ENCODE data around the gene MSANTD1.

The MSANTD1 gene

DNA sequence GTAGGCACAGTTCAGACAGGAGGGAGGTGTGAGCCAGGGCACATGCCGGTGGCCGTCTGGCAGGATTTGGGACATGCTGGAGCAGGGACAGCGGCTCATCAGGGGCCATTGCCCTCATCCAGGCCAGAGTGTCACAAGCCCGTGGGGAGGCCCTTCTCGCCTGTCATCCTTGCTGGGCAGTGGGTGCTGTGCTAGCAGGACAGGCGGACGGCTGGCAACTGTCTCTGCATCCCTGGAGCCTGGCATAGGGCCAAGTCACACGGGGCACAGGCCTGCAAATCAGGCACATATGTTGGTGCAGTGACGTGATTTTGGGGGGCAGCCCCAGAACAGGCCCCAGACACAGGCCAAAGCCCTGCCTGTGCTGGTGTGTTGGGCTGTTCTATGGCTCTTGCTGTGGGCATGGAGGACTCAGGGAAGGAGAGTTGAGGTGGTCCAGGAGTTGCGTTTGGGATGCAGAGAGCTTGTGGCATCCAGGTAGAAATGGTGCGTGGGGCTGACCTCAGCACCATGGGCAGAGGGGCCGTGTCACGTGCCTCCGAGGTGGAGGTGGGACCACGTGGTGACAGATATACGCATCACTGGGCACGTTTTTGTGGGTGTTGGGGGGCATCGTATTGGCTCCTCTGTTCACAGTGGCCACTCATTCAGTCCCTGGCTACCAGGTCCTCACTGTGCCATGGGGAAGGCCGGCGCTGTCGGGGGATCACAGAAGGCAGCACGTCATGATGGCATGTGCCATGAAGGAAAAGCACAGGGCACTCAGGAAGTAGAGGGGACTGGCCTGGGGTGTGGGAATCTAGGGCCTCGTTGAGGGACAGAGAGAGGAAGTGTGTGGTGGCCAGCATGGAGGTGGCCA is 14.6 kb upstream of the MSANTD1 start:
- no peak for DNase-seq

DNA sequence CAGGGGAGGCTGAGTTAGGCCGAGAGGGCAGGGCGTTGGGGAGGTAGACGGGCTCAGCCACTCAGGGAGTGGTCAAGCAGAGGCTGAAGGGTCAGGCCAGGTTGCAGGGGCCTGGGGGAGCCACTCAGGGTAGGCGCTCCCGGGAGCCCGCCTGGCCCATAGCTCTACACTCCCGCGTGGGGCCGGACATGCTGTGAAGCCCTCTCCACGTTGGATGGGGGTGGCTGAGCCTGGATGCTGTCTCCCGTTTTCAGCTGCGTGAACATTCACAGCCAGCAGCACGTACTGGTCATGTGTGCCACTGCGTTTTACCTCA is 14.0 kb upstream of the MSANTD1 start:
- no peak for DNase-seq

DNA sequence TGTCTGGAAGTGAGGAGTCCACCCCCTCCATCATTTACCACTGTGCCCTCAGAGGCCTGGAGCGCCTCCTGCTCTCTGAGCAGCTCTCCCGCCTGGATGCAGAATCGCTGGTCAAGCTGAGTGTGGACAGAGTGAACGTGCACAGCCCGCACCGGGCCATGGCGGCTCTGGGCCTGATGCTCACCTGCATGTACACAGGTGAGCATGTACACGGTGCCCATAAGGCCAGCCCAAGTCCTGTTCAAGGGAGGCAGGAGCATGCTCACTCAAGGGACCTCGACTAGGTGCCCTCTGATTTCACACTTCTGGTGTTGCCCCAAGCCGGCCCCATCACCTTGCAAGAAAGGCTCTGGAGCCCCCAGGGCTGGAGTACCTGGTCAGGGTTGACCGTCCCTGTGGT is 13.4 kb upstream of the MSANTD1 start:
- DNase-seq: no peak

DNA sequence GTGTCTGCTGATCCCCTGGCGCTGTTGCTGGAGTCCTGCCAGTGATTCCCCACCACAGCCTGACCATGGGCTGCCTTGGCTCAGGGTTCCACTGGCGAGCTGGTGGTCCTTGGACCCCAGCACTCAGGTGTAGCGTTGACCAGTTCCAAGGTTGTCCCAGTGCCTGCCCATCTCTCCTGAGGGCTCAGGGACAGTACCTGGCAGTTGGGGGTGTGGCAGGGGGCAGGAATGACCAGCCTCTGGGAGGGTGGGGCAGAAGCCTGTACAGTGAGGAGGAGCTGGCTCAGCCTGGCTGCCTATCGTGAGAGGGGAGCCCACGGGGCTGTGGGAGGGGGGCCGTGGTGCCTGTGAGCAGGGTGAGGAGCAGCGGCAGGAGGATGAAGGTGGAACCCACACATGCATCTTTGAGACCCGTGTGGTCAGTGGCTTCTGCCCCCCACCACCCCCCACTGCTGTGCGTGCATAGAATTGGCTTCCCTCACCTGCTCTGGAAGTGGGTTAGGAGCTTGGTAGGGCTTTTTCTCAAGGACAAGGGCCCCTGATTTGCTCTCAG is 12.6 kb upstream of the MSANTD1 start:
- DNase-seq: no peak

DNA sequence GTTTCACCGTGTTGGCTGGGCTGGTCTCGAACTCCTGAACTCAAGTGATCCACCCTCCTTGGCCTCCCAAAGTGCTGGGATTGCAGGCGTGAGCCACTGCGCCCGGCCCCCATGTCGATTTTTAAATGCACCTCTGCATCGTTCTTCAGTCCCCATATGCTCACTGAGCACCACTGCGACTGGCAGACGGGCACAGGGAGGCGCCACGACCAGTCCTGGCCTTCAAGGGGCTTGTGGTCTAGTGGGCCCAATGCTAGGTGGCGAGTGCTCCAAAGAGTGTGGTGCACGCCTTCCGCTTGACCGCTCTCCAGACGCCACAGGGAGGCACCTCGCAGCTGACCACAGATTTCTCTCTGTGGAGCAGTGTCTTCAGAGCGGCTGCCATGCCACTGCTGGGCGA is 11.7 kb upstream of the MSANTD1 start:
- DNase-seq: no peak

DNA sequence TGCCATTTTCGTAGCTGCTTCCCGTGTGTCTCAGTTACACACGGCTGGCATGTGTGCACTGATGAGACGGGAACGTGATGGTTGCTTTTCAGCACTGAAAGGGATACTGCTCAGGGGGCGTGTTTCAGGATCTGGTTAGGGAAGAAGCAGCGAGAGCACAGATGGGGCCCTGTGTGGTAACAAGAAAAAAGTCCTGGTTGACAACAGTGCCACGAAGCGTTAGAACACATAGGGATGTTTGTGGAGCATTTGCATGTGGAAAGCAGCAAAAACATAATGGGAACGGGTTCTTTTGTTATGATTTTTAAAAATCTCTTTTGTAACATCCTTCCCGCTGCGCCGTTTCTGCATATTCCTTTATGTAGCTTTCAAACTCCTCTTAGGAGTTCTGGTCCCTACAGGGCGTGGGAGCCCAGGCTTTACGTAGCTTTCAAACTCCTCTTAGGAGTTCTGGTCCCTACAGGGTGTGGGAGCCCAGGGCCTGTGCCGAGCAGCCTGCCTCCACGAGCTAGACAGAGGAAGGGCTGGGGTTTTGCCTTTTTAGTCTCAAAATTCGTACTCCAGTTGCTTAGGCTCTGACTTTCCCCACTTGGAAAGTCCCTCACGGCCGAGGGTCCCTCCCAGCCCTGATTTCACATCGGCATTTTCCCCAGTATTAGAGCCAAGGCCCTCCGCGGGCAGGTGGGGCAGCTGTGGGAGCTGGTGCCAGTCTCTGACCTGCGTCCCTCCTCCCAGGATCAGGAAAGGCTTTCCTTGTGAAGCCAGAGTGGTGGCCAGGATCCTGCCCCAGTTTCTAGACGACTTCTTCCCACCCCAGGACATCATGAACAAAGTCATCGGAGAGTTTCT is 11.0 kb upstream of the MSANTD1 start:
- no peak for DNase-seq

DNA sequence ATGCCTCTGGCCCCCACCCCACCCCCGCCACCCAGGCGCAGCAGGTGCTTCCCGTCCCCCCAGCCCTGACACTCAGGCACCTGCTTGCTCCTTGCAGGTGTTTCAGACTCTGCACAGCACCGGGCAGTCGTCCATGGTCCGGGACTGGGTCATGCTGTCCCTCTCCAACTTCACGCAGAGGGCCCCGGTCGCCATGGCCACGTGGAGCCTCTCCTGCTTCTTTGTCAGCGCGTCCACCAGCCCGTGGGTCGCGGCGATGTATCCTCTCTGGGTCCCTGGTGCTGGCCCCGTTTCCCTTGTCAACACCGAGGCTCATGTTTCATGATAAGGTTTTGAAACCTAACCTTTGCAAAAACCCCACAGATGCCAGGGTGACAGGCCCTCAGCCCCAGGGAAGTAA is 10.2 kb upstream of the MSANTD1 start:
- DNase-seq: no peak

DNA sequence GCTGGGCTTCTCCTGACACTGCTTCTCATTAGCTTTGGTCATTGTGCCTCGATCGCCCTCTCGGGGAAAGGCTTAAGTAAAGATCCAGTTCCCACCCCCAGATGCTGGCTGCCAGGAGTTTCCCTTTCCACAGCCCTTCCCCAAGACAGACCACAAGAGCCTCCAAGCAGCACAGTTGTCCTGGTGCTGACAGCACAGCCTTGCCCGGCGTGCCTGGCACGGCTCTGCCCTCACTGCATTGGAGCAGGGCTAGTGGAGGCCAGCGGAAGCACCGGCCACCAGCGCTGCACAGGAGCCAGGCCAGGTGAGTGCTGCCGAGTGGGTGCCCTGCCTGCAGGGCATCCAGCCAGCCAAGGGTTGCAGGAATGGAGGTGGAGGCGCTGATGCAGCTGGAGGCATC is 9.7 kb upstream of the MSANTD1 start:
- DNase-seq: no peak

DNA sequence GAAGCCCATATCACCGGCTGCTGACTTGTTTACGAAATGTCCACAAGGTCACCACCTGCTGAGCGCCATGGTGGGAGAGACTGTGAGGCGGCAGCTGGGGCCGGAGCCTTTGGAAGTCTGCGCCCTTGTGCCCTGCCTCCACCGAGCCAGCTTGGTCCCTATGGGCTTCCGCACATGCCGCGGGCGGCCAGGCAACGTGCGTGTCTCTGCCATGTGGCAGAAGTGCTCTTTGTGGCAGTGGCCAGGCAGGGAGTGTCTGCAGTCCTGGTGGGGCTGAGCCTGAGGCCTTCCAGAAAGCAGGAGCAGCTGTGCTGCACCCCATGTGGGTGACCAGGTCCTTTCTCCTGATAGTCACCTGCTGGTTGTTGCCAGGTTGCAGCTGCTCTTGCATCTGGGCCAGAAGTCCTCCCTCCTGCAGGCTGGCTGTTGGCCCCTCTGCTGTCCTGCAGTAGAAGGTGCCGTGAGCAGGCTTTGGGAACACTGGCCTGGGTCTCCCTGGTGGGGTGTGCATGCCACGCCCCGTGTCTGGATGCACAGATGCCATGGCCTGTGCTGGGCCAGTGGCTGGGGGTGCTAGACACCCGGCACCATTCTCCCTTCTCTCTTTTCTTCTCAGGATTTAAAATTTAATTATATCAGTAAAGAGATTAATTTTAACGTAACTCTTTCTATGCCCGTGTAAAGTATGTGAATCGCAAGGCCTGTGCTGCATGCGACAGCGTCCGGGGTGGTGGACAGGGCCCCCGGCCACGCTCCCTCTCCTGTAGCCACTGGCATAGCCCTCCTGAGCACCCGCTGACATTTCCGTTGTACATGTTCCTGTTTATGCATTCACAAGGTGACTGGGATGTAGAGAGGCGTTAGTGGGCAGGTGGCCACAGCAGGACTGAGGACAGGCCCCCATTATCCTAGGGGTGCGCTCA is 8.7 kb upstream of the MSANTD1 start:
- DNase-seq: no peak

DNA sequence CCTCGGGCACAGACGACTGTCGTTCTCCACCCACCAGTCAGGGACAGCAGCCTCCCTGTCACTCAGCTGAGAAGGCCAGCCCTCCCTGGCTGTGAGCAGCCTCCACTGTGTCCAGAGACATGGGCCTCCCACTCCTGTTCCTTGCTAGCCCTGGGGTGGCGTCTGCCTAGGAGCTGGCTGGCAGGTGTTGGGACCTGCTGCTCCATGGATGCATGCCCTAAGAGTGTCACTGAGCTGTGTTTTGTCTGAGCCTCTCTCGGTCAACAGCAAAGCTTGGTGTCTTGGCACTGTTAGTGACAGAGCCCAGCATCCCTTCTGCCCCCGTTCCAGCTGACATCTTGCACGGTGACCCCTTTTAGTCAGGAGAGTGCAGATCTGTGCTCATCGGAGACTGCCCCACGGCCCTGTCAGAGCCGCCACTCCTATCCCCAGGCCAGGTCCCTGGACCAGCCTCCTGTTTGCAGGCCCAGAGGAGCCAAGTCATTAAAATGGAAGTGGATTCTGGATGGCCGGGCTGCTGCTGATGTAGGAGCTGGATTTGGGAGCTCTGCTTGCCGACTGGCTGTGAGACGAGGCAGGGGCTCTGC is 7.9 kb upstream of the MSANTD1 start:
- no peak for DNase-seq

DNA sequence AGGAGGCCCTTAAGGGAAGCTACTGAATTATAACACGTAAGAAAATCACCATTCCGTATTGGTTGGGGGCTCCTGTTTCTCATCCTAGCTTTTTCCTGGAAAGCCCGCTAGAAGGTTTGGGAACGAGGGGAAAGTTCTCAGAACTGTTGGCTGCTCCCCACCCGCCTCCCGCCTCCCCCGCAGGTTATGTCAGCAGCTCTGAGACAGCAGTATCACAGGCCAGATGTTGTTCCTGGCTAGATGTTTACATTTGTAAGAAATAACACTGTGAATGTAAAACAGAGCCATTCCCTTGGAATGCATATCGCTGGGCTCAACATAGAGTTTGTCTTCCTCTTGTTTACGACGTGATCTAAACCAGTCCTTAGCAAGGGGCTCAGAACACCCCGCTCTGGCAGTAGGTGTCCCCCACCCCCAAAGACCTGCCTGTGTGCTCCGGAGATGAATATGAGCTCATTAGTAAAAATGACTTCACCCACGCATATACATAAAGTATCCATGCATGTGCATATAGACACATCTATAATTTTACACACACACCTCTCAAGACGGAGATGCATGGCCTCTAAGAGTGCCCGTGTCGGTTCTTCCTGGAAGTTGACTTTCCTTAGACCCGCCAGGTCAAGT is 6.9 kb upstream of the MSANTD1 start:
- no peak for DNase-seq

DNA sequence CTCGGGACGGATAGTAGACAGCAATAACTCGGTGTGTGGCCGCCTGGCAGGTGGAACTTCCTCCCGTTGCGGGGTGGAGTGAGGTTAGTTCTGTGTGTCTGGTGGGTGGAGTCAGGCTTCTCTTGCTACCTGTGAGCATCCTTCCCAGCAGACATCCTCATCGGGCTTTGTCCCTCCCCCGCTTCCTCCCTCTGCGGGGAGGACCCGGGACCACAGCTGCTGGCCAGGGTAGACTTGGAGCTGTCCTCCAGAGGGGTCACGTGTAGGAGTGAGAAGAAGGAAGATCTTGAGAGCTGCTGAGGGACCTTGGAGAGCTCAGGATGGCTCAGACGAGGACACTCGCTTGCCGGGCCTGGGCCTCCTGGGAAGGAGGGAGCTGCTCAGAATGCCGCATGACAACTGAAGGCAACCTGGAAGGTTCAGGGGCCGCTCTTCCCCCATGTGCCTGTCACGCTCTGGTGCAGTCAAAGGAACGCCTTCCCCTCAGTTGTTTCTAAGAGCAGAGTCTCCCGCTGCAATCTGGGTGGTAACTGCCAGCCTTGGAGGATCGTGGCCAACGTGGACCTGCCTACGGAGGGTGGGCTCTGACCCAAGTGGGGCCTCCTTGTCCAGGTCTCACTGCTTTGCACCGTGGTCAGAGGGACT is 5.7 kb upstream of the MSANTD1 start:
- DNase-seq: no peak

DNA sequence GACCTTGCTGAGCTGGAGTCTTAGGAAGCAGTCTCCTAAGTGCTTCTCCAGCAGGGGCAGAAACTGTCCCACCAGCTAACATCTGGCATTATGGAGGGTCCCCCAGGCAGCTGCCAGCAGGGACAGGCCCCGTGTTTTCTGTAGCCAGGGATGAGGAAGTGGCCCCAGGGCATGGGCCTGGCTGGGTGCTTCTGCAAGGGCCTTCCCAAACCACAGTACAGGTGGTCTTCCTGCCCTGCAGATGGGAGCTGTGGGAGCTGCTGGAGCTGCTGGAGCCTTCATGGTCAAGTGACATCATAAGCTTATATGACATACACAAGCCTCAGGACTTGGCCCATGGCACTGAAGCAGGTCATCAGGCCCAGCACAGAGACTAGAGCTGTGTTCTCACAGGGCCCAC is 5.0 kb upstream of the MSANTD1 start:
- no peak for DNase-seq

DNA sequence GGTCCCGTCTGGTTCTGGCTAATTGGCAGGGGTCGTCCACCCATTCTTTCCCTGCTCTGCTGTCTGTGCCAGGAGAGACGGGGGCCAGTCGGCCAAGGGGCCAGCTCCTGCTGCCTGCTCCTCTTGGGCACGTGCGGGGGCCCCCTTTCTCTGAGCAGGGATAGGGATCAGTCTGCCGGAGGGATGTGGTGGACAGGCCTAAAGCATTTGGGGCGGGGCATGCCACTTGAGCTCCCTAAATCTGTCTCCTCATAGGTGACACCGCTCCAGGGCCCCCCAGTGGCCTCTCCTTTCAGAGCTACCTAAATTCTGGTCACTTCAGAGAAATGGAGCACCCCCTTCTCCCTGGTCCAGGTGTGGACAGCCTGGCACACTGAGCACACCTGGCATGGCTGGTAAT is 4.2 kb upstream of the MSANTD1 start:
- no peak for DNase-seq

DNA sequence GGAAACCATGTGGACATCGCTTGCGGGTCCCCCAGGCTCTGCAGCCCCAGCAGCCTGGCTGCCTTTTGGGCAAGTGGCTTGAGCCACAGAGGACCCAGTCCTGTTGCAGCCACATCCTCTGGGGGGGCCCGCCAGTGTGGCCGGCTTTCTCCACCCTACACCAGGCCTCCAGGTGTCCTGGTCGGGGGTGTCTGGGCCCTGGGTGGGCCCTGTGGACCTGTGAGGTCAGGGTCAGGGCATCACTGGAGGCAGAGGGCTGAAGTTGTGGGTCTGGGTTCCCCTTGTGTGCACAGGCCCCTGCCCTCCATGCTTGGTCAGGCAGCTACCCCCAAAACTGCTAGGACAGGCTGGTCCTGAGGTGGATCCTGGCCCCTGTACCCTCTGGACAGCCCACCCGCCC is 3.3 kb upstream of the MSANTD1 start:
- no peak for DNase-seq

DNA sequence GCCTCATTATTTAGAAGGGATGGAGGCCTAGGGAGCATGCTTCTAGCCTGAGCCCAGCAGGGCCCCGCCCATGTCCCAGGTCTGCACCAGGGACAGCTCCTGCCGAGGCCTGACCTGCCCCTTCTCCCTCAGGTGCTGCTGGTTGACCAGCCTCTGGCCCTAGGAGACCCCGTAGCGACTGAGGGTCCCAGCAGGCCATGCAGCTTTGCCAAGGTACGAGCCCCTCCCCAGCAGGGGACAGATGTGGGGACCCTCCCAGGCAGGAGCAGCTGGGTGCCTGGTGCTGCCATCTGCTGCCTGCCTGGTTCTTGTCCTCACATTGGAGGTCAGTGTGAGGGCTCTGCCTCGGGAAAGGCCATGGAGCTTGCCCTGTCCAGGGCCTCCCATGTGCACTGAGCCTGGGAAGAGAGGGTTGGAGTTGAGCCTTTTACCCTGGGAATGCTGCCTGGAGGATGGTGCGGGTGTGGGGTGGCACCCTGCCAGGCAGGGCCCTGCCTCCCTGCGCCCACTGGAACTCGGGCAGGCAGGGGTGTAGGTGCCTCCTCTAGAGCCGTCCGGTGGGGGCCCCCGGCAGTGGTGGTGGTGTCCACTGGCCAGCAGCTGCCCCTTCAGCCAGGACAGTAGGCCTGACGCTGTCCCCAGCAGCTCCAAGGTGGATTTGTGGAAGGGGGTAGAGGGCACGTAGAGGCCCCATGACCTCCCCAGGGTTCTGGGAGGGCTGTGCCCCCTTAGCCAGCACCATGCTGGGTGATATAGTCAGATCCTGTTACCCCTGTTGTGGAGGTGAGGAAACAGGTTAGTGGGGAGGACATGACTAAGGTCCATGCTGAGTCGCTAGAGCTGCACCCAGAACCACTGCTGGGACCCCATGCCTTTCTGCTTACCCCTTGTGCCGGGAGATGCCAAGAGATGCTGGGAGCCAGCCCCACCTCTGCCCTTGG is 2.2 kb upstream of the MSANTD1 start:
- DNase-seq: peak; percentile 8

DNA sequence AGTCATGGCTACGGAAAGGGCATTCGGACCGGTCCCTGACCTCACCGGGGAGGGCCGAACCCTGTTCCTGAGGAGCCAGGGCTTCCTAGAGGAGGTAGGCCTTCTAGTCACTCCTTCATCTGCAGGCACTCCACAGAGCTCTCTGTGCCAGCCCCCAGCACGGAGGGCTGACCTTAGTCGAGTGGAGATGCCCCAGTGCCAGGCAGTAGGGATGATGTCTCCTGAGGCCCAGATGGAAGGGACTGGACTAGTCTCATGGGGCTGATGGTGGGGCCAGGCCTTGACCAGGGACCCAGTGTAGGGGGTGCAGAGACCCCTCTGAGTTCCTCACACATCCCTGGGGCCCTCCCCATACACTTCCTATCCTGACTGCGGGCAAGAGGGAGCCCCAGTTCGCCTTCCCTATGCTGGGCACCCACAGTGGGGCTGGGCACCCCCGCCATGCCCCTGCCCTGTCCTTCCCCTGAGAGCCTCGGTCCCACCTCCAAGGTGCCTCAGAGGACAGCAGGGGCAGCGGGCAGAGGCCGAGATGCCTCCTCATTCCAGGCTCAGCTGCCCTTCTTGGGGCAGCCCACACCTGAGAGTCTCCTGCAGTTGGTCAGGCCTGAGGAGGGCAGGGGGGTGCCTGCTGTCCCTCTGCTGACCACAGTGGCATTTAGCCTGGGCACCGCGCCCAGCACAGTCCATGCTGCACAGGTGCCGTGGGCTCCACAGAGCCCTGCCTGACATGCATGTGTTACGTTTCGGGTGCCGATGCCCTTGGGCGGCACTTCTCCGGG is 1.4 kb upstream of the MSANTD1 start:
- no peak for DNase-seq

DNA sequence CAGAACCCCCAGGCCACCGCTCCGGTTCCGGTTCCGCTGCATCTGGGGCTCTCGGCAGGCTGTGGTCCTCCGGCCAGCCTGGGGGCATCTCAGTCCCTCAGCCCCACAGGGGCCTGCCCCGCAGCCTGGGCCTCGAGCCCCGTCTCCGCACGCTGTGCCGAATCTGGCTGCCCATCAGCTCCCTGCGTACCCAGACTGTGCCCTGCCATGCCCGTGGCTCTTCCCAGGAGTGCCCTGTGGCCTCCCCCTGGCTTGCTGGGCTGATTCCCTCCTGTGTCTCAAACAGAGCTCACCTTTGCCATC is 830 bp upstream of the MSANTD1 start:
- DNase-seq: no peak

DNA sequence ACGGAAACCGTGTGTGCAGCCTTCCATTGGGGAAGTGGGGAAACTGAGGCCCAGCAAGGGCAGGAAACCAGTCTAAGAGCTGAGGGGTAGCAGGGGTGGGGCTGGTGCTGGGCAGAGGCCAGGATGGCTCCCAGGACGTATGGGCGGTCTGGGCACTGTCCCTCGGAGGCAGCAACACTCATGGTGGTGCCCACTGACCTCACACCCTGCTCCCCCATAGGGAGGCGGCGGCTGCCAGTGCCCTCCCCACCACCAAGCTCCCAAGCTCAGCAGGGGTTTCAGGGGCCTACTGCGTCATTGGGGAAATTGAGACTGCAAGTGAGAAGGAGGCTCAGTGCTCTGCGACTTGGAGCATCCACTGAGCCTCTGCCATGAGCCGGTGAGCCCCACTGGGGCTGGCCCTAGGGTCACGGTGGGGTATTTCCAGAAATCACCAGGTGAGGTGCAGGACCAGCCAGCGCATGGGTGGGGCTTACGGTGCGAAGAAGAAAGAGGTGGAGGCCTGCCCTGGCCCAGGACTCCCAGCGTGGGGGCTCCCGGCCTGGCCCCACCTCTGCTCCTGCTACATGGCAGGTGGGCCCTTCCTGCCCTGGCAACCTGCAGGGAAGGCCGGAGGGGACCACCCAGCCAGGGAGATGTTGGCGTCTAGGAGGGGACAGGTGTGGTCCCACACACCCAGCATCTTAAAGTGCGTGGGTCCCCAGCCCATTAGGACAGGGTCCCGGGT is 915 bp downstream of the MSANTD1 start:
- no peak for DNase-seq

Measured in NCI-H1694 (cell line).